GM11168 (cell line): Measurements from ENCODE around the gene PWWP2B.

ENCODE experiments used
- in situ Hi-C: fragments of 300-500 bp; cut with MboI; formaldehyde crosslinking; loops from one replicate; pipeline ENCODE4 v1.12.0; 2022; ENCODE audit warnings: low sequenced_read_pairs; ENCODE audit not compliant: unreplicated experiment

PWWP2B gene

DNA sequence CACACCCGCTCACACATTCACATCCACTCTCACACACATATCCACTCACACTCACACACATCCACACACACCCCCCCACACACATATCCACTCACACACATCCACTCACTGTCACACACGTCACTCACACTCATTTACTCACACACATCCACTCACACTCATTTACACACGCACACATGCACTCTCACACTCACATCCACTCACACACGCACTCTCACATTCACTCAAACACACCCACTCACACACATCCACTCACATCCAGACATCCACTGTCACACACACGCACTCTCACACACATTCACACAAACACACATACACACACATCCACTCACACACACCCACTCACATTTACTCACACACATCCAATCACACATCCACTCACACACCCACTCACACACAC is 18.3 kb downstream of the PWWP2B start:
- in situ Hi-C loops: no loop called here

DNA sequence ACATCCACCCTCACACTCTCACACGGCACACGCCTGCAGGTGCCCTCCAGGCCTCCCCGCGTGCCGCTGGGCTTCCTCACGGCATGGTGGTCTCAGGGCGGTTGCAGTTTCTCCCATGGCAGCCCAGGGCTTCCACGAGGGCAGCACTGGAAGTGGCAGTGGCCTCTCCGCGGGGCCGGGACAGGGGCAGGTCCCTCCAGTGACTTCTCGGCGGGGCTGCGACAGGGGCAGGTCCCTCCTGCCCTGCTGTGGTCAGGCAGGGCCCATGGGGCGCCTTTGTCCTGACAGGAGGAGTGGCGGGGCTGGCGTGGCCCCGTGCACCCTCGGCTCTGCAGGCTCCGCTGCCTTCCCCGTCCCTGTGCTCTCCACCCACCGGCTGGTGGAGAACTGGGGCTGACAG is 19.0 kb downstream of the PWWP2B start:
- in situ Hi-C loops: no loop called here

DNA sequence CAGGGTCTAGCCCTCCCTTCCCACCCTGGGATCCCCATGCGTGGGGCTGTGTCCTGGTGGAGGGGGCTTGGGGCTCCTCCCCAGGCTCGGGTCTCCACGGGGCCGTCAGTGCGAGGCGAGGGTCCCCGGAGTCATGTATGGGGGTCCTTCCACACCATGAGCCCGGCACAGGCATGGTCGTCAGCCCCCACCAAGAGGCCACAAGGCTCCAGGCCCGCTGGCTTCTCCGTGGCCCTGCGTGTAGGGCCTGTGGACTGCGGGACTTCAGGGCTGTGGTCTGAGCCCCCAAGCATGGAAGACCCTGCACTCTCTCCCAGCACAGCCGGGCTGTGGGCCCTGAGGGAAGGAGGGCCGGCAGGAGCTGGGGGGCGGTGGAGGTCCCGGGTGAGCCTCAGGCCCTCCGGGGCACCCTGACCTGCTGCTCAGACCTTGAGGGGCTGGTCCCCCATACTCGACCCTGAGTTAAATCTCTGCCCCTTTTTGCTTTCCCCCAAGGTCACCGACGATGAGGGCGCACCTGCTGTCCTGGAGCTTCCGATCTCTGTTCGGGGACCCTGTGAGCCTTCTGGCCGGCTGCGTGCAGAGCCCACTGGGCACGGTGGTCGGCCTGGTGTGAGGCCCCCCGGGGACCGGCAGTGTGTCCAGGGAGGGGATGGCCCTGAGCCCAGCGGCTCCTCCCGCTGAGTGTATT is 19.7 kb downstream of the PWWP2B start:
- in situ Hi-C loops: no loop called here

DNA sequence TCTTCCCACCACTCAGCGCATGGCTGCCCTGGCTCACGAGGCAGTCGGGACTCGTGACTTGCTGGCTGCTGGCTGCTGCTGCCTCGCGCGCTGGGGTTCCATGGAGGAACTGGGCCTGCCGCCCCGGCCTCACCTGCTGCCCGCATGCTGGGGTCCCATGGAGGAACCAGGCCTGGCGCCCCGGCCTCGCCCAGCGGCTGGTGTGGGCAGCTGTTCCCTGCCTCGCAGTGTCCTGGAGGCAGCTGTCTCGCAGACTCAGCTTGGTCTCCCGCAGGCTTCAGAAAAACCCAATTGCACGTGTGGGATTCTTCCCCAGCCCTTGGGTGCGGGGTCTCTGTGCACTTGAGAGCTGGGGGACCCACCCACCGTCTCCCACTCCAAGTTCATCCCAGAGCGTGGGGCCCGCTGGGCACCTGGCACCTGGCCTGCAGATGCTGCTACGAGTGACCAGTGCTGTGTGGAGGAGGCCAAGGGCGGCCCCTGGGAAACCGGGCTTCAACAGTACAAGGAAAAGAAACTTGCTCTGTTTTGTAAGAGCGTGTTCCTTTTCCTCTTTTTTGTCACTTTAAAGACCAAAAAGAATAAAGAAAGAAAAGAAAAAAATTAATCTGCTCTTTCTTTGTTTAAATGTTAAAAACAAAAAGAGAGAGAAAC is 20.4 kb downstream of the PWWP2B start:
- in situ Hi-C loops: no loop called here

DNA sequence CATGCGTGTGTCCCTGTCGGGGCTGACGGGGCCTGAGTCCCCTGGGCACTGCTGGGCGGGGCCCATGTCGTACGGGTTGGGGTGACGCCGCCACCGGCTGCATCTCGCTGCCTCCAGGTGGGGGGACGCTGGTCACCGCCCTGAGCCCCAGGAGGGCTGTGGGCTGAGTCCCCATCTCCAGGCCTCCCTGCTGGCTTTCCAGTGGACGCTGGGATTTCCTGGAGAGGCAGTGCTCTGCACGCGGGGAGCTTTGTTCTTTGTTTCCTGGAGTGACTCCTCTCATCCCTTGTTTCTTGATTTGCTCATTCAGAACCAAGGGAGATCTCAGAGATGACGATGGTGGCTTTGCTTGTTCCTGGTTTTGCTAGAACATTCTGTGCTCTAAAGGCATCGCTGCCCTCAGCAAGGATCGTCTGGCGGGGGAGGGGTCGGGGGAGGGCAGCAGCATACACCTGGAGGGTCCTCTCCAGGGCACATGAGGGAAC is 21.0 kb downstream of the PWWP2B start:
- in situ Hi-C loops: no loop called here

DNA sequence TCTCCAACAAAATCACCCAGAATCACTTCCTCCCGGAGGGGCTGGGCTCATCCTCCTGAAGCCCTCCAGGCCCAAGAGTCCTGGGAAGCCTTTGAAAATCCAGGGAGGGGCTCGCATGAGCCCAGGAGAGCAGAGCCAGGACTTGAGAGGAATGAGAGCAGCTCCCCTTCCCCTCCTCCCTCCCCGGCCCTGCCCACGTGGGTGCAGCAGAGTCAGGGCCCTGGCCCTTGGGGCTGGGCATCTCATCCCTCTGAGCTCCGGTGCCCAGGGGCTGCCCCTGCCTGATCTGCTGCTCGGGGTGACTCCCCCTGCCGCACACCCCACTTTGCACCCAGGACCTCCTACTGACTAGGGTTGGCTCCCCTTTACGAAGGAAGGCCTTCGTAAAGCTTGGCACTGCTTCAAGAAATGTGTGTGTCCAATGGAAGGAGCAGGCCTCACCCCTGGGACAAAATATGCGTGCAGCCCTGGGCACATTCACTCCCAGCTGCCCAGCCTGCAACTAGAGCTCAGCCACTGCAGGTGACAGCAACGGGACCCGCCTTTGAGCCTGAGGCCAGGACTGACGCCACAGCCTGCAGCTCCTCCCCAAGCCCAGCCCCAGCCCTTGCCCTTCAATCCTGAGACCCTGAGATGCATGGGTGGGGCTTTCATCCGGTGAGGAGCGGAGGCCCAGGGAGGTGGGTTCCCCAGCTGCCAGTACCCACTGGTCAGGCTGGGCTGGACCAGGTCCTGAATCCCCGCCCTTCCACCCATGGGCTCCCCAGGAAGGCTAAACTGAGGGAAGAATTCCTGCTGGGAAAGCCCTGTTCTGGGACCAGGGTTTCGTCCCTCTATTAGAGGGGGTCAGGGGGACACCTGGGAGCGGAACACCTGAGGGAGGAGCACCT is 21.8 kb downstream of the PWWP2B start:
- in situ Hi-C loops: no loop called here

DNA sequence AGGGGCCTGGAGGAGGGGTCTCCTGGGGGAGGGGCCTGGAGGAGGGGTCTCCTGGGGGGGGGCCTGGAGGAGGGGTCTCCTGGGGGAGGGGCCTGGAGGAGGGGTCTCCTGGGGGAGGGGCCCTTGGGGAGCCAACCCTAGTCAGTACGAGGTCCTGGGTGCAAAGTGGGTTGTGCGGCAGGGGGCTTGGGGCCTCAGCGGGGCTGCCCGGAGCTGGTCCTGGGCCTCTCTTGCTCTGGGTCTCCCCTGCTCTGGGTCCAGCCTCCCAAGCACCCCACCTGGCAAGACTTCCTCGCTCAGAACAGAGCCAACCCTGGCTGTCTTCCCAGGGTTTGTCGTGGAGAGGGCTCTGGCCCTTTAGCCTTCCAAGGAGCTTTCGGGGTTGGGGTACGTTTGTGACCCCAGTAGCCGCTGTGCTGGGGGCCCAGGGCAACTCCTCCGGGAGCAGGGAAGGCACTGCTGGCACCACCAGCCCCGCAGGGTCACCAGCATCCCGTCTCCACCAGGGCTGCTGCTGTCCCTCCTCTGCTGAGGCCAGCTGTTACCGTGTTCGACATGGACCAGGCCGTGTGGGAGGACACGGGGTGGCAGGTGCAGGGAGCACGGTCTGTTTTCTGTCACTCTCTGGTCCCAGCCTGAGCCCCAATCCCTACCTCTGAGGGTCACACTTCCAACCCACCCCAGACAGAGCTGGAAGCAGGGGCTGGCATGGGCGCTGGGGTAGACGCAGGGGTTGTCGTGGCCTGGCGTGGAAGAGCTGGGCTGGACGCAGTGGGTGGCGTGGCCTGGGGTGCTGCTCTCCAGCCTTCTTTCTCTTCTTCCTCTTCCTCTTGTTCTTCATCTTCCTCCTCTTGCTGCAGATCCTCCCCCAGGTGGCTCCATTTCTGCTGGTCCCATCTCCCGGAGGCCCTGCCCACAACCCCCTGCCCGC is 22.8 kb downstream of the PWWP2B start:
- in situ Hi-C loops: no loop called here

DNA sequence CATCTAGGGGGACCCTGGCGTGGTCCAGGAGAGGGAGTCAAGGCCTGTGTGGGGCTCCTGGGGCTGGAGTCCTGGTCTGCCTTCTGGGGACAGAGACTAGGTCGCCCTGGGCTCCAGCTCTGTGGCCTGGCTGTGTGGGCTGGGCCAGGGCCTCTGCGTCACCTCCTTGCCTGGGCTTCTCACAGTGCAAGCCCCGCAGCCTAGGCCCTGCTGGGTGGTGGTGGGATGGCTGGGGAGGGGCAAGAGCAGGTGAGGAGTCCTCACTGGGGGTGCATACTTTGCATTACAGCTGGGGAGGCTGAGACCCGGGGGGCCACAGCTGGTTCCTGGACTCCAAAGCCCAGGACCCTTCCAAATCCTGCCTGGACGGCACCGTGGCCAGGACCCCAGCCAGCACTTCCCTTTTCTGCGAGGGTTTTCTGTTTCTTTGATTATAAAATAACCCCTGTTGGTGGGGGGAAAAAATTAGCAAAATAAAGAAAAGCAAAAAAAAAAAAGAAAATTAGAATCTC is 23.5 kb downstream of the PWWP2B start:
- in situ Hi-C loops: no loop called here

DNA sequence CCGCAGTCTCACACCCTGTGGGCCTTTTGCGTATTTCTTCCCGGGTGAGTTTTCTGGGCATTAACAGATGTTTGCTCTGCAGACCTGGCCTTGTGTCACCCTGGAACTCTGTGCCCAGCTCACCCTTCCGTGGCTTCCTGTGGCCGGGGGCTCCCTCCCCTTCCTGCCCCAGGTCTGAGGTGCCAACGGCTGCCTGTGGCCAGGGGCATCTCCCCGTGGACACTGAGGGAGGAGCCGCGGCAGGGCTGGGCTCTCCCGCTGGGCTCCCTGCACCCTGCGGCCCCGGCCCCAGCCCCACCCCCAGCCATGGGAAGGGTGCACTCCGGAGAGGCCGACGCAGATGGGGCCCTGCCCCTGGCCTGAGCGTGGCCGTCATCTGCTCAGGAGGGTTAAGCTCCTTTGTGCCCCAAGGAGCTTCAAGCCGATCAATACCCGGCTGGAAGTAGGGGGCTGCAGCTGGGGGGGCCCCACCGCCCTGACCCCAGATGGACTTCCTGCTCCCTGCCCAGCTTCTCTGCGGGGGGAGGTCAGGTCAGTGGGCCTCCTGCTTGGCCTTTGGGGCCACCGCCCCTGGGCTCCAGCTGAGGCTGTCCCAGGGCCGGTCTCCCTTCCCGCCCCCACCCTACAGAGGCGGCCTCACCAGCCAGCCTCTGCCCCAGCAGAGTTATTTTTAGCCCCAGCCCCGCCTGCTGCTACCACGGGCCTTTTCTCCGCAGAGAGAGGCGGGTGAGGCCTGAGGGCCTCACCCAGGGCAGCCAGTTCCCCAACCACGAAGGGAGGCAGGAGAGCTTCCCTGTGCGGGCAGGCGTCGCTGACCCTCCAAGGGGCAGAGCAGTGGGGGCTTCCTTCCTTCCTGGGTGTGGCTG is 24.2 kb downstream of the PWWP2B start:
- in situ Hi-C loops: no loop called here

DNA sequence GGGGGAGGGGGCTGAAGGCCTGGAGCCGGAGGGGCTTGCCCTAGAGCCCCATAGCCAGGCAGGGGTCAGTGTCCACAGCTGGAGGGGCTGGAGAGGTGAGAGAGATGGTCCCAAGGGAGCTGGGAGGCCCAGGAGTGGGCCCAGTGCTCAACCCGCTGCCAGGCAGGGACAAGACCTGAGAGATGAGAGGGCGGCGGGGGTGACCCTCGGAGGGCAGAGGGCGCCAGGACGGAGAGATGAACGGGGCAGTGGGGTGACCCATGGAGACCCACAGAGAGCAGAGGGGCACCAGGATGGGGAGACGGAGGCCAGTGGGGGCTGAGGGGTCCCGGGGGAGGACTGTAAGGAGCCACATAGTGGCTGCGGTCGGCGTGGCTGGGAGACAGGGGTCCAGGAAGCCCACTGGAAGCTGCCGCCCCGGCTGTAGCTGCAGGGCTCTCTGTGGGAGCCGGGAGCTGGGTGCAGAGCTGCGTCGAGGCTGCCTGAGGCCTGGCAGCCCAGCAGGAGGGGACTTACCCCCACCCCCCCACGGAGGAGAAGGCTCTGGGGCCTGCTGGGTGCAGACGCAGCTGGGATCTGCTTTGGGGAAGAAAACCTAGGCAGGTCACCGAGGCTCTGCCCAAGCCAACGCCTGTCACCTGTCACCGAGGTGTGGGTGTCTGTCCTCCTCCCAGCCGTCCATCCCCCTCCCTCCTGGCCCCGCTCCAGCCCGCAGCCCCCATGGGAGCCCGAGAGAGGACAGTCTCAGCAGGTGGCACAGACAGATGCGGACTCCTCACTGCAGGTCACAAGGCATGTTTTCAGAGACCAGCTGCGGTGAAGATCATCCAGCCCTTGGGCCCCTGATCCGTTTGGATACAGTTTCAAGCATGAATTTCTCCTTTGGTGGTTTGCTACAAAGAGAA is 25.1 kb downstream of the PWWP2B start:
- in situ Hi-C loops: no loop called here

DNA sequence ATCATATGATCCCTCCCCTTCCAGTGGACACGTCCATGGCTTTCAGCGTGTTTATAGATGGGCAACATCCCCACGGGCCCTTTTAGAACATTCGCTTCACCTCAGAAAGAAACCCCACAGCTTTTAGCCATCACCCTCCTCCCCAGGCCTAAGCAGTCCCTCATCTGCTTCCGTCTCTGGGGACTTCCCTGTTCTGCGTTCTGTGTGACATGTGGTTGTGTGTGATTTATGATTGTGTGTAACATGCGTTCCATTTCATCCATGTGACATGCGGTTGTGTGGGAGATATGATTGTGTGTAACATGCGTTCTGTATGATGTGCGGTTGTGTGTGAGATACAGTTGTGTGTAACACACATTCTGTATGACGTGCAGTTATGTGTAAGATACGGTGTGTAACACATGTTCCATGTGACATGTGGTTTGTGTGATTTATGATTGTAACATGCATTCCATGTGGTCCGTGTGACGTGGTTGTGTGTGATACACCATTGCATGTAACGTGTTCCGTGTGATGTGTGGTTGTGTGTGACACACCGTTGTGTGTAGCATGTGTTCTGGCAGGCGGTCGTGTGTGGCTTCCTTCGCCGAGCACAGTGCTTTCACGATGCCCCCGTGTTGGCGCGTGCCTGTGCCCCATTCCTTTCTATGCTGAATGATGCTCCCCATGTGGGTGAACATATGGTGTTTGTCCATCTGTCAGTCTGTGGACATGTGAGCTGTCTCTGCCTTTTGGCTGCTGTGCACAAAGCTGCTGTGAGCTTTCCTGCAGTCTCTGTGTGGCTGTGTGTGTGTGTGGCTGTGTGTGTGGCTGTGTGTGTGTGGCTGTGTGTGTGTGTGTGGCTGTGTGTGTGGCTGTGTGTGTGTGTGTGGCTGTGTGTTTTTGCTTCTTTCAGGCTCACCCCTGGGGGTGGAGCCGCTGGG is 26.2 kb downstream of the PWWP2B start:
- in situ Hi-C loops: no loop called here

DNA sequence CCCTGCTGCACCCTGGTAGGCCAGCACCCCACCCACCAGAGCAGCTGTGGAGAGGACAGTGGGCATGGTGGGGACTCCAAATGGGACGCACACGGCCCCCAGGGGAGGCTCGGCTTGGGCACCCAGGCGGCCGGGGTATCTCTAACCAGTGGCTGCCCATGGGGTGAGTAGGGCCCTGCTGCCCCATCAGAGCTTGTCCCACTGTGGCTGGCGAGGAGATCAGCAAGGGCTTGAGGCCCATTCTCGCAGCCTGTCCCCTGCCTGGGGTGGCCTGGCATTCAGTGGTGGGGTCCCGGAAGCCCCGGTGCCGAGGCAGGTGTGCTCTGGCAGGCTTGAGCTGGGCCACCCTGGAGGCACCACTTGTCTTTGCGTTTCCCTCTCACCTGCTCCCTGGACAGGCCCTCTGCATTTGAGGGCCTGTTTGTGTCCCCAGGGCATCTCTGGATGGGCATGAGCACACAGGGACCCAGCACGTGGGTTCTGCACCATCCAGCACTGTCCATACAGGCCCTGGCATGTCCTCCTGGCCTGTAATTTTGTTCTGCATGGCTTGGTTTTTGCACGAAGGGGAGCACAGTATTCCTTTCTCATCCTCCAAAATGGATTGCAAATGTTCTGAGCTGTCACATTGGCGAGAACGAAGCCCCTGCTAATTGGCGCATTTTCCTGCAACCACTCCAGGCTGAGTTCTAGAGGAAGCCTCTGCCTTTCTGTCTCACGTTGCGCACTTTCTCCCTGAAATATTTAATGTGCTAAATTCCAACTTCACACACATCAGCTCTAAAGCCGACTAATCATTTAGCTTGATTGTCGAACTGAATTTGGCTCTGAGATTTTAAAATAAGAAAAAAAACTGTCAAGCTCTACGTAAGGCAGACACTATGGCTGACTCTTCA is 27.2 kb downstream of the PWWP2B start:
- in situ Hi-C loops: no loop called here

DNA sequence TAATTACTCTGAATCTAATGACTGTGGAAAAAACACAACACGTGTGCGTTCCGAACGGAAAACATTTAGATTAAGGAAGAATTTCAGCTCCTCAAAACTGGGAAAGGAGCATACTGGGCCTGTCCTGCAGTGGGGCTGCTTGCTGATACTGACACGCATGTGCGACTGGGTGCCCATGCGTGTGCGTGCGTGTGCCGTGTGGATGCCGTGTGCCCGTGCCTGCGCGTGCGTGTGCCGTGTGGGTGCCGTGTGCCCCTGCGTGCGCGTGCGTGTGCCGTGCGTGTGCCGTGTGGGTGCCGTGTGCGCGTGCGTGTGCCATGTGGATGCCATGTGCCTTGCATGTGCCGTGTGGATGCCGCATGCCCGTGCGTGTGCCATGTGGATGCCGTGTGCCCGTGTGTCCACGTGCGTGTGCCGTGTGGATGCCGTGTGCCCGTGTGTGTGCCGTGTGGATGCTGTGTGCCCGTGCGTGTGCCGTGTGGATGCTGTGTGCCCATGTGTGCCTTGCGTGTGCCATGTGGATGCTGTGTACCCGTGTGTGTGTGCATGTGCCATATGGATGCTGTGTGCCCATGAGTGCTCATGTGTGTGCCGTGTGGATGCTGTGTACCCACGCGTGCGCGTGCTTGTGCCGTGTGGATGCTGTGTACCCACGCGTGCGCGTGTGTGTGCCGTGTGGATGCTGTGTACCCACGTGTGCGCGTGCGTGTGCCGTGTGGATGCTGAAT is 28.2 kb downstream of the PWWP2B start:
- in situ Hi-C loops: no loop called here

DNA sequence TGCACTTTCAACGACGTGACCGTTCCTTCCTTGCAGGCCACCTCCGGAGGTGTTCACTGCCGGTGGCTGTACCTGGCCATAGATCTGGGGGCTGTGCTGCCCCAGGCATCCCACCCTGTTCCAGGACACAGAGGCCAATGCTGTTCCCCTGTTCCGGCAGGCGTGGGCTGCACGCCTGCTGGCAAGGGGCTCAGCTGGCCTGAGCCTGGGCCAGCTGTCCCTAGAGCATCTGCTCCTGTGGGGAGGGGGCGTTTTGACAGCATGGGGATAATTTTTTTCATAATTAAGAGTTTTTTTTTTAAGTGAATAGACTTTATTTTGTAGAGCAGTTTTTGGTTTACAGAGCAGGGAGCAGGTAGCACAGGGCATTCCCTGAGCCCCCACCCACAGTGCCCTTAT is 28.8 kb downstream of the PWWP2B start:
- in situ Hi-C loops: no loop called here
